Stimulated activated memory B cell treated with anti-CD40 and anti-IgM and Interleukin-4, amounts not matched to agents 10 μg/mL and 1 μg/mL and 100 μg/mL, for 72 hours (primary cell): ENCODE results near the gene KLHL3.

Experiments
- ATAC-seq: fragments of 150-1000 bp; cut with Tn5 transposase; 2 replicates; pipeline ENCODE4 v1.10.0; 2021
- H3K27ac Mint-ChIP-seq: one replicate; pipeline ENCODE4 v1.8.0; 2022; ENCODE audit warnings: mild to moderate bottlenecking, mixed read lengths
- H3K27me3 Mint-ChIP-seq: one replicate; pipeline ENCODE4 v1.8.0; 2022; ENCODE audit warnings: mixed read lengths
- H3K36me3 Mint-ChIP-seq: one replicate; pipeline ENCODE4 v1.8.0; 2022; ENCODE audit warnings: mixed read lengths
- H3K4me1 Mint-ChIP-seq: one replicate; pipeline ENCODE4 v1.8.0; 2022; ENCODE audit warnings: mixed read lengths
- H3K4me3 Mint-ChIP-seq: one replicate; pipeline ENCODE4 v1.8.0; 2022; ENCODE audit warnings: mild to moderate bottlenecking, moderate library complexity, mixed read lengths
- H3K9me3 Mint-ChIP-seq: one replicate; pipeline ENCODE4 v1.8.0; 2022; ENCODE audit warnings: mixed read lengths

The KLHL3 gene

GRCh38 chr5:137731176-137731575 is 4.7 kb downstream of the KLHL3 start:
- Mint-ChIP-seq H3K9me3 (no peaks in the 10 kb centered on the region), H3K27ac (no peak overlapping the region), H3K4me3 (no peak overlapping the region), H3K36me3 (no peaks in the 10 kb centered on the region), H3K4me1 (no peaks in the 10 kb centered on the region), H3K27me3 (no peaks in the 10 kb centered on the region)
- ATAC-seq: no peak

- no peak for ATAC-seq
- Mint-ChIP-seq H3K4me1 (no peaks in the 10 kb centered on the region), H3K36me3 (no peaks in the 10 kb centered on the region), H3K9me3 (no peaks in the 10 kb centered on the region), H3K27me3 (no peaks in the 10 kb centered on the region), H3K4me3 (no peak overlapping the region), H3K27ac (no peak overlapping the region)
These were observed 5.6 kb downstream of the KLHL3 start for GRCh38 chr5:137730336-137730735.

- no peak for ATAC-seq
- Mint-ChIP-seq H3K4me3 (no peak overlapping the region), H3K4me1 (no peaks in the 10 kb centered on the region), H3K9me3 (no peaks in the 10 kb centered on the region), H3K27ac (no peak overlapping the region), H3K27me3 (no peaks in the 10 kb centered on the region), H3K36me3 (no peaks in the 10 kb centered on the region)
These were observed 7.8 kb downstream of the KLHL3 start for GRCh38 chr5:137728048-137728447.

- no peak for ATAC-seq
- Mint-ChIP-seq H3K4me3 (no peak overlapping the region), H3K27ac (no peak overlapping the region), H3K4me1 (no peaks in the 10 kb centered on the region), H3K27me3 (no peaks in the 10 kb centered on the region), H3K9me3 (no peaks in the 10 kb centered on the region), H3K36me3 (no peaks in the 10 kb centered on the region)
These were observed 8.3 kb downstream of the KLHL3 start for GRCh38 chr5:137727623-137728022.

- no peaks in the 10 kb centered on the region for H3K4me1 Mint-ChIP-seq
- ATAC-seq: no peak
- no peaks in the 10 kb centered on the region for H3K27me3 Mint-ChIP-seq
These were observed 11.6 kb downstream of the KLHL3 start for GRCh38 chr5:137724251-137724650.

GRCh38 chr5:137718611-137719010 is 17.3 kb downstream of the KLHL3 start:
- H3K4me3 Mint-ChIP-seq: no peak overlapping the region
- H3K27me3 Mint-ChIP-seq: no peaks in the 10 kb centered on the region
- ATAC-seq: no peak
- peaks cover 14% of the 10 kb centered on the region for H3K36me3 Mint-ChIP-seq
- H3K27ac Mint-ChIP-seq: no peak overlapping the region
- H3K9me3 Mint-ChIP-seq: peaks cover 8% of the 10 kb centered on the region
- H3K4me1 Mint-ChIP-seq: no peaks in the 10 kb centered on the region

More at GRCh38 chr5:137724251-137724650, 11.6 kb downstream of the KLHL3 start:
- peaks cover 5% of the 10 kb centered on the region for H3K36me3 Mint-ChIP-seq
- H3K9me3 Mint-ChIP-seq: no peaks in the 10 kb centered on the region
- no peak overlapping the region for H3K27ac Mint-ChIP-seq
- H3K4me3 Mint-ChIP-seq: no peak overlapping the region

- no peaks in the 10 kb centered on the region for H3K27me3 Mint-ChIP-seq
- H3K36me3 Mint-ChIP-seq: peaks cover 29% of the 10 kb centered on the region
- peaks cover 11% of the 10 kb centered on the region for H3K9me3 Mint-ChIP-seq
- no peaks in the 10 kb centered on the region for H3K4me1 Mint-ChIP-seq
- no peak overlapping the region for H3K27ac Mint-ChIP-seq
- H3K4me3 Mint-ChIP-seq: no peak overlapping the region
- no peak for ATAC-seq
These were observed 19.6 kb downstream of the KLHL3 start for GRCh38 chr5:137716337-137716736.

- H3K9me3 Mint-ChIP-seq: peaks cover 11% of the 10 kb centered on the region
- H3K36me3 Mint-ChIP-seq: peaks cover 33% of the 10 kb centered on the region
- no peak overlapping the region for H3K4me3 Mint-ChIP-seq
- no peaks in the 10 kb centered on the region for H3K27me3 Mint-ChIP-seq
- no peak for ATAC-seq
- no peaks in the 10 kb centered on the region for H3K4me1 Mint-ChIP-seq
- no peak overlapping the region for H3K27ac Mint-ChIP-seq
These were observed 20.4 kb downstream of the KLHL3 start for GRCh38 chr5:137715456-137715855.

GRCh38 chr5:137714946-137715345 is 20.9 kb downstream of the KLHL3 start:
- H3K4me3 Mint-ChIP-seq: no peak overlapping the region
- no peak overlapping the region for H3K27ac Mint-ChIP-seq
- H3K9me3 Mint-ChIP-seq: peaks cover 11% of the 10 kb centered on the region
- no peaks in the 10 kb centered on the region for H3K27me3 Mint-ChIP-seq
- no peaks in the 10 kb centered on the region for H3K4me1 Mint-ChIP-seq
- peaks cover 32% of the 10 kb centered on the region for H3K36me3 Mint-ChIP-seq
- no peak for ATAC-seq

- H3K4me3 Mint-ChIP-seq: no peak overlapping the region
- ATAC-seq: no peak
- H3K27me3 Mint-ChIP-seq: no peaks in the 10 kb centered on the region
- H3K27ac Mint-ChIP-seq: no peak overlapping the region
- no peaks in the 10 kb centered on the region for H3K4me1 Mint-ChIP-seq
- H3K36me3 Mint-ChIP-seq: peaks cover 31% of the 10 kb centered on the region
- peaks cover 11% of the 10 kb centered on the region for H3K9me3 Mint-ChIP-seq
These were observed 21.4 kb downstream of the KLHL3 start for GRCh38 chr5:137714494-137714893.

GRCh38 chr5:137712139-137712667 is 23.7 kb downstream of the KLHL3 start:
- no peak overlapping the region for H3K27ac Mint-ChIP-seq
- ATAC-seq: no peak
- peaks cover 47% of the 10 kb centered on the region for H3K36me3 Mint-ChIP-seq
- H3K4me1 Mint-ChIP-seq: no peaks in the 10 kb centered on the region
- peaks cover 14% of the 10 kb centered on the region for H3K9me3 Mint-ChIP-seq
- no peaks in the 10 kb centered on the region for H3K27me3 Mint-ChIP-seq
- H3K4me3 Mint-ChIP-seq: no peak overlapping the region

GRCh38 chr5:137710086-137710485 is 25.8 kb downstream of the KLHL3 start:
- H3K4me1 Mint-ChIP-seq: no peaks in the 10 kb centered on the region
- H3K36me3 Mint-ChIP-seq: peaks cover 57% of the 10 kb centered on the region
- no peak overlapping the region for H3K4me3 Mint-ChIP-seq
- H3K27ac Mint-ChIP-seq: no peak overlapping the region
- peaks cover 14% of the 10 kb centered on the region for H3K9me3 Mint-ChIP-seq
- ATAC-seq: no peak
- H3K27me3 Mint-ChIP-seq: no peaks in the 10 kb centered on the region

GRCh38 chr5:137708796-137709559 is 26.9 kb downstream of the KLHL3 start:
- no peak overlapping the region for H3K27ac Mint-ChIP-seq
- peaks cover 49% of the 10 kb centered on the region for H3K36me3 Mint-ChIP-seq
- peaks cover 8% of the 10 kb centered on the region for H3K9me3 Mint-ChIP-seq
- H3K27me3 Mint-ChIP-seq: no peaks in the 10 kb centered on the region
- ATAC-seq: no peak
- no peaks in the 10 kb centered on the region for H3K4me1 Mint-ChIP-seq
- no peak overlapping the region for H3K4me3 Mint-ChIP-seq

GRCh38 chr5:137708062-137708461 is 27.8 kb downstream of the KLHL3 start:
- H3K27me3 Mint-ChIP-seq: no peaks in the 10 kb centered on the region

GRCh38 chr5:137706841-137707240 is 29.0 kb downstream of the KLHL3 start:
- no peak for ATAC-seq
- Mint-ChIP-seq H3K36me3 (peaks cover 34% of the 10 kb centered on the region), H3K4me3 (no peak overlapping the region), H3K9me3 (peaks cover 3% of the 10 kb centered on the region), H3K4me1 (no peaks in the 10 kb centered on the region), H3K27me3 (no peaks in the 10 kb centered on the region), H3K27ac (no peak overlapping the region)

More at GRCh38 chr5:137708062-137708461, 27.8 kb downstream of the KLHL3 start:
- no peaks in the 10 kb centered on the region for H3K4me1 Mint-ChIP-seq
- no peak overlapping the region for H3K27ac Mint-ChIP-seq
- no peak overlapping the region for H3K4me3 Mint-ChIP-seq
- peaks cover 6% of the 10 kb centered on the region for H3K9me3 Mint-ChIP-seq
- peaks cover 46% of the 10 kb centered on the region for H3K36me3 Mint-ChIP-seq
- ATAC-seq: no peak

- Mint-ChIP-seq H3K27ac (no peak overlapping the region), H3K4me3 (no peak overlapping the region), H3K36me3 (peaks cover 29% of the 10 kb centered on the region)
These were observed 30.8 kb downstream of the KLHL3 start for GRCh38 chr5:137705106-137705505.

More at GRCh38 chr5:137705106-137705505, 30.8 kb downstream of the KLHL3 start:
- H3K4me1 Mint-ChIP-seq: no peaks in the 10 kb centered on the region
- ATAC-seq: no peak
- no peaks in the 10 kb centered on the region for H3K27me3 Mint-ChIP-seq
- peaks cover 3% of the 10 kb centered on the region for H3K9me3 Mint-ChIP-seq
